ENCODE measurements around the gene TAOK1.

The TAOK1 gene

GRCh38 chr17:29594519-29595090, 204.4 kb downstream of the TAOK1 start:
- H4K20me1 ChIP-seq (ENCODE audit: control insufficient read depth, insufficient read depth, low read depth, low read length): no peaks in the 10 kb centered on the region
- peak overlapping the region; percentile 95 for H3K4me2 ChIP-seq (ENCODE audit: low read length)
- no peaks in the 10 kb centered on the region for H3K36me3 ChIP-seq (ENCODE audit: control insufficient read depth, low read length)
- no peaks in the 10 kb centered on the region for H3K27me3 ChIP-seq (ENCODE audit: control insufficient read depth, low read length)
- TF ChIP-seq, protein P1, sequence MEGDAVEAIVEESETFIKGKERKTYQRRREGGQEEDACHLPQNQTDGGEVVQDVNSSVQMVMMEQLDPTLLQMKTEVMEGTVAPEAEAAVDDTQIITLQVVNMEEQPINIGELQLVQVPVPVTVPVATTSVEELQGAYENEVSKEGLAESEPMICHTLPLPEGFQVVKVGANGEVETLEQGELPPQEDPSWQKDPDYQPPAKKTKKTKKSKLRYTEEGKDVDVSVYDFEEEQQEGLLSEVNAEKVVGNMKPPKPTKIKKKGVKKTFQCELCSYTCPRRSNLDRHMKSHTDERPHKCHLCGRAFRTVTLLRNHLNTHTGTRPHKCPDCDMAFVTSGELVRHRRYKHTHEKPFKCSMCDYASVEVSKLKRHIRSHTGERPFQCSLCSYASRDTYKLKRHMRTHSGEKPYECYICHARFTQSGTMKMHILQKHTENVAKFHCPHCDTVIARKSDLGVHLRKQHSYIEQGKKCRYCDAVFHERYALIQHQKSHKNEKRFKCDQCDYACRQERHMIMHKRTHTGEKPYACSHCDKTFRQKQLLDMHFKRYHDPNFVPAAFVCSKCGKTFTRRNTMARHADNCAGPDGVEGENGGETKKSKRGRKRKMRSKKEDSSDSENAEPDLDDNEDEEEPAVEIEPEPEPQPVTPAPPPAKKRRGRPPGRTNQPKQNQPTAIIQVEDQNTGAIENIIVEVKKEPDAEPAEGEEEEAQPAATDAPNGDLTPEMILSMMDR (IDR thresholded peaks at IDR 0.05; ENCODE audit: low read depth, low read length, poor library complexity, severe bottlenecking): no peak
- TF ChIP-seq EZH2phosphoT487 (IDR thresholded peaks at IDR 0.05; ENCODE audit: borderline replicate concordance, low read length): no peak
- H3K9me3 ChIP-seq (ENCODE audit: control insufficient read depth, insufficient read depth, low read length): no peaks in the 10 kb centered on the region
- H3F3A ChIP-seq (ENCODE audit: control insufficient read depth, insufficient read depth): peaks cover 13% of the 10 kb centered on the region
- peaks cover 51% of the 10 kb centered on the region for H3K79me2 ChIP-seq (ENCODE audit: control insufficient read depth, low read length)
- no peaks in the 10 kb centered on the region for H3K9me2 ChIP-seq (replicated peaks; ENCODE audit: control insufficient read depth, low read length)
- H3K27ac ChIP-seq (ENCODE audit: low read depth, low read length): no peak overlapping the region
- H3K4me1 ChIP-seq (ENCODE audit: control insufficient read depth, low read length): peaks cover 47% of the 10 kb centered on the region
- H3K4me3 ChIP-seq (ENCODE audit: low read length): peak overlapping the region; percentile 88

DNA sequence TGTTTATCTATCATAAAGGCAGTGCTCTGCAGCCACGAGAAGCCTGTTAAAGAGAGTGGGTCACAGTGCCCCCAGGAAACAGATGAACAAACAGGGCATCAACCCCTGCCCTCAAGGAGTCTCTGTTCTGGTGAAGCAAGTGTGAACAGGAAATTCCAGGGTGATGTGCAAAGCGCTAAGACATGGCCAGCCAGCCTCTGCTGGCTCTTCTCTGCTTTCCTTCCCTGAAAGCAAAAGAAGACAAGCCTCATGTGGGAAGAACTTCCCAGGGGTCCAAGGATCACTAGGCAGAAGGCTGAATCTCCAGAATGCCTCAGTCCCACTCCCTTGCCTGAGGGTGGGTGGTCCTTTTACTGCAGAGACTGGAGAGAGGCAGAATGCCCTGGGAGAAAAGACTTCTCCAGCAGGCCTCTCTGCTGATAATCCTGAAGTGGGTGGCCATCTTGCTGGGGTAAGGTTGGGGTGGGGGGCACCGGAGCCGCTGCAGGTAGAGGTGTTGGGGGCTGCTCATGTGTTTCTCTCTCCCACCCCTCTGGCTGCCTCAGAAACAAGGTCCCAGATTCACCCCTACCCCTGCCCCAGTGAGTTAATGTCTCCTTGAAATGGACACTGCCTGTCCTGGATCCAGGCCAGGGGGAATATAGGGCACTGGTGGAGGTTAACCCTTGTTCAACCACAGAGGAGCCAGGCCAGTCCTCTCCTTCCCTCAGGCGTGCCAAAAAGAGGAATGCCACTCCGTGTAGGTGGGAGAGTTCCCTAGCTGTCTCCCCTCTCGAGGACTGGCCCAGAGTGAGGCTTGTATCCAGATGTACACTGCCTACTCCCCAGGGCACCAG, 205.2 kb downstream of the TAOK1 start:
- Histone ChIP-seq H3K27ac (ENCODE audit: low read depth, low read length) (no peak overlapping the region), H3K4me3 (ENCODE audit: low read length) (peak overlapping the region; percentile 88; the same call in 1 of the 2 replicates), H3F3A (ENCODE audit: control insufficient read depth, insufficient read depth) (peaks cover 13% of the 10 kb centered on the region), H3K4me2 (ENCODE audit: low read length) (peak overlapping the region; percentile 95; the same call in 1 of the 2 replicates), H3K79me2 (ENCODE audit: control insufficient read depth, low read length) (peaks cover 49% of the 10 kb centered on the region), H3K27me3 (ENCODE audit: control insufficient read depth, low read length) (no peaks in the 10 kb centered on the region), H3K9me3 (ENCODE audit: control insufficient read depth, insufficient read depth, low read length) (no peaks in the 10 kb centered on the region), H3K36me3 (ENCODE audit: control insufficient read depth, low read length) (no peaks in the 10 kb centered on the region), H3K9me2 (replicated peaks; ENCODE audit: control insufficient read depth, low read length) (no peaks in the 10 kb centered on the region), H3K4me1 (ENCODE audit: control insufficient read depth, low read length) (peaks cover 42% of the 10 kb centered on the region), H4K20me1 (ENCODE audit: control insufficient read depth, insufficient read depth, low read depth, low read length) (no peaks in the 10 kb centered on the region)
- no peak for TF ChIP-seq EZH2phosphoT487 (IDR thresholded peaks at IDR 0.05; ENCODE audit: borderline replicate concordance, low read length)
- TF ChIP-seq, protein P1 (IDR thresholded peaks at IDR 0.05; ENCODE audit: low read depth, low read length, poor library complexity, severe bottlenecking): no peak

DNA sequence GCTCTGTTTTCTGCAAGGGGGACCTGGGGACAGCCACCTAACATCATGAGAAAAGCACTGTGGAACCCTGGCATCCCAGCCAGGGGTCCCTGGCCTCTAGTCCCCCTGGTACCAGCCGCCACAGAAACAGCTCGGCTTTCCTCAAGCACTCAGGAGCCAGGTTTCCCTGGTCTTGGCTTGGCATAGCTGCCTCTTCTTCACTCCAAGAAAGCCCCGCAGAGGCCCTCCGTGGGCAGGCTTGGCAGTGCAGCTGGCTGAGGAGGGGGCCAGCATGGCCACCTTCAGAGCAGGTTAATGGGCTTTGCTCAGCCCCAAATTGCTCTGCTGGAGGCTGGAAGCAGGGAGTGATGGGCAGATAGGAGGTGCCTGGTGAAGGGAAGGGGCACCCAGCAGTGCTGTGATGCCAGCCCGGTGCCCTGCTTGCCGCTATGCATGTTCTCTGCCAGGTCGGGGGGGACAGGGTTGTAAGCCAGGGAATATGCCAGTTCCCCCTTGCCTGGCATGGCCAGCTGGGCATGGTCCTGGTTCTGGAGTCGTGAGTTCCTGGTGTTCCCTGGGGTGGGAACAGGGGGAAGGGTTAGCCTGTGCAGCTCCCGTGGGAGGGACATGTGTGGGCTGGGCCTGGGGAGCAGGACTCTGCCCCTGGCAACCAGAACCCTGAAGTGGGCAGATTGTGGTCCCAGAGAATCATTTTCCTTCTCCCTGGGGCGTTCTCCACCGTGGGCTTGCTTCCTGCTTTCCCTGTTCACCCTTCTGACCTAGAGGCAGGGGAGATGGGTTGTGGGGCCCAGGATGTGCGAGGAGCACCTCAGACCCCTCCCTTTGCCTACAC, 206.0 kb downstream of the TAOK1 start:
- Histone ChIP-seq H3K36me3 (ENCODE audit: control insufficient read depth, low read length) (no peaks in the 10 kb centered on the region), H3K27me3 (ENCODE audit: control insufficient read depth, low read length) (no peaks in the 10 kb centered on the region), H3K9me2 (replicated peaks; ENCODE audit: control insufficient read depth, low read length) (no peaks in the 10 kb centered on the region), H3K27ac (ENCODE audit: low read depth, low read length) (no peak overlapping the region), H3K4me3 (ENCODE audit: low read length) (no peak overlapping the region), H3K4me1 (ENCODE audit: control insufficient read depth, low read length) (peaks cover 41% of the 10 kb centered on the region), H3F3A (ENCODE audit: control insufficient read depth, insufficient read depth) (peaks cover 7% of the 10 kb centered on the region), H3K4me2 (ENCODE audit: low read length) (no peak overlapping the region), H4K20me1 (ENCODE audit: control insufficient read depth, insufficient read depth, low read depth, low read length) (no peaks in the 10 kb centered on the region), H3K79me2 (ENCODE audit: control insufficient read depth, low read length) (peaks cover 51% of the 10 kb centered on the region), H3K9me3 (ENCODE audit: control insufficient read depth, insufficient read depth, low read length) (no peaks in the 10 kb centered on the region)
- TF ChIP-seq, protein P1 (IDR thresholded peaks at IDR 0.05; ENCODE audit: low read depth, low read length, poor library complexity, severe bottlenecking): no peak
- no peak for TF ChIP-seq EZH2phosphoT487 (IDR thresholded peaks at IDR 0.05; ENCODE audit: borderline replicate concordance, low read length)
